Stimulated activated CD8-positive, alpha-beta memory T cell treated with anti-CD3 and anti-CD28 coated beads, Interleukin-7, amount 100 ng/mL, for 4 hours (primary cell): ENCODE data around the gene DNAJC2.
"Not testable (repeated sequence)": the region's sequence is repeated elsewhere in the genome, so short reads cannot be mapped to it uniquely, and the experiment has no call there.

Experiments
- DNase-seq, 2 donors: peaks; one replicate each; pipeline ENCODE4 v3.0.0-alpha.2; 2020; ENCODE audit warnings: low read depth in 2 of 2

The DNAJC2 gene

GRCh38 chr7:103266229-103266628, 78.3 kb downstream of the DNAJC2 start:
- DNase-seq, result not testable (repeated sequence)

DNA sequence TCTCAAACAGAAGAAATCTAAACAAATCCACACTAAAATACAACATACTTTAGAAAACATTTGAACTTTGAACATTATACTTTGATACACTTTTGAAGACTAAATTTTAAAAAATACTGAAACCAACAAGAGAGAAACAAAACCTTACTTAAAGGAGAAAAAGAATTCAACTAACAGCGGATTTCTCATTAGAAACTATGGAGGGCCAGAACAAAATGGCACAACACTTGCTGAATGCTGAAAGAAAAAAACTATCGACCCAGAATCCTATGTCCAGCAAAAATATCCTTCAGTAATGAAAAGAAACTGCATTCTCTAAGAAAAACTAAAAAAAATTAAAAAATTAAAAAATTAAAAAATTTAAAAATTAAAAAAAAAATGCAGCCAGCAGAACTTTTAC, 80.5 kb downstream of the DNAJC2 start:
- not testable (repeated sequence) for DNase-seq
